HL-60/S4 treated with retinoic acid at 250 ng/mL for 4 days and 3 days (cell line): ENCODE data around the gene SERAC1.
"Not testable (repeated sequence)": the region's sequence is repeated elsewhere in the genome, so short reads cannot be mapped to it uniquely, and the experiment has no call there.

Source experiments
- in situ Hi-C: fragments of 300-500 bp; cut with MboI; formaldehyde crosslinking; loops from 2 replicates; pipeline ENCODE4 v1.7.0; 2022; ENCODE audit warnings: low sequenced_read_pairs

The SERAC1 gene

GRCh38 chr6:158168040-158168289, at the start of gene SERAC1:
Gene SERAC1, minus strand, starts transcription at chr6:158168262. Its CDS starts 9,899 bp downstream, at chr6:158158363.
- in situ Hi-C loops: no loop called here

- in situ Hi-C loops: loop anchor here (25.0 kb wide), 2 partner anchors 773 to 898 kb away; no protein-coding TSS in a partner anchor
Measured at GRCh38 chr6:158213925-158214674, 46.0 kb upstream of the SERAC1 start.

GRCh38 chr6:158211273-158212055, 43.4 kb upstream of the SERAC1 start:
- in situ Hi-C loops: loop anchor here (25.0 kb wide), 2 partner anchors 776 to 901 kb away; no protein-coding TSS in a partner anchor

- in situ Hi-C loops: loop anchor here (25.0 kb wide), 2 partner anchors 778 to 903 kb away; no protein-coding TSS in a partner anchor
Measured at GRCh38 chr6:158209582-158210333, 41.7 kb upstream of the SERAC1 start.

GRCh38 chr6:158208226-158209030, 40.4 kb upstream of the SERAC1 start:
- in situ Hi-C loops: loop anchor here (25.0 kb wide), 2 partner anchors 779 to 904 kb away; no protein-coding TSS in a partner anchor

GRCh38 chr6:158207422-158207788, 39.3 kb upstream of the SERAC1 start:
- in situ Hi-C loops: loop anchor here (25.0 kb wide), 2 partner anchors 780 to 905 kb away; no protein-coding TSS in a partner anchor

- in situ Hi-C loops: loop anchor here (25.0 kb wide), 2 partner anchors 780 to 905 kb away; no protein-coding TSS in a partner anchor
Measured at GRCh38 chr6:158206740-158207421, 38.8 kb upstream of the SERAC1 start.

GRCh38 chr6:158205169-158205944, 37.3 kb upstream of the SERAC1 start:
- in situ Hi-C loops: loop anchor here (25.0 kb wide), 2 partner anchors 782 to 907 kb away; no protein-coding TSS in a partner anchor

- in situ Hi-C loops: no loop called here
Measured at GRCh38 chr6:158198461-158198860, 30.4 kb upstream of the SERAC1 start.

GRCh38 chr6:158194487-158195280, 26.6 kb upstream of the SERAC1 start:
- in situ Hi-C loops: no loop called here

- in situ Hi-C loops: no loop called here
Measured at GRCh38 chr6:158191761-158192160, 23.7 kb upstream of the SERAC1 start.

GRCh38 chr6:158191032-158191431, 23.0 kb upstream of the SERAC1 start:
- in situ Hi-C loops: no loop called here

- in situ Hi-C loops: no loop called here
Measured at GRCh38 chr6:158188591-158188990, 20.5 kb upstream of the SERAC1 start.

GRCh38 chr6:158185729-158186456, 17.8 kb upstream of the SERAC1 start:
- in situ Hi-C loops: no loop called here

- in situ Hi-C loops: no loop called here
Measured at GRCh38 chr6:158184608-158185007, 16.5 kb upstream of the SERAC1 start.

- in situ Hi-C loops: not testable (repeated sequence)
Measured at GRCh38 chr6:158183174-158183972, 15.3 kb upstream of the SERAC1 start.

- in situ Hi-C loops: not testable (repeated sequence)
Measured at GRCh38 chr6:158177712-158178111, 9.7 kb upstream of the SERAC1 start.
